Skin of body (tissue), 2 donors: ENCODE data around the gene RRBP1. TPM values are rescaled to one million over a fixed set of nuclear protein-coding genes. Genes with fewer than 3 reads are reported as not detected.
A peak's percentile ranks its signal among the peaks of the same experiment; 100 is the strongest.

ENCODE experiments used
- DNase-seq: peaks from one replicate; lab custom pipeline; 2025; lab: John Stamatoyannopoulos, UW
- total RNA-seq: library from RNA; depleted of rRNA; stranded (reverse); fragments of >200 nt; gene quantifications from one replicate; pipeline ENCODE4 v1.2.3, GENCODE V29; 2014

RRBP1 gene
- total RNA-seq, 1 donor from 2014 or later: 118 TPM

GRCh38 chr20:17576215-17576614 lies 105.8 kb downstream of the RRBP1 start:
- no peak for DNase-seq

GRCh38 chr20:17573463-17573862 lies 108.6 kb downstream of the RRBP1 start:
- DNase-seq: no peak

GRCh38 chr20:17572034-17572638 lies 109.9 kb downstream of the RRBP1 start:
- DNase-seq: no peak

- DNase-seq: no peak
These were observed 110.9 kb downstream of the RRBP1 start for GRCh38 chr20:17571153-17571527.

- DNase-seq: peak; percentile 65
These were observed 111.5 kb downstream of the RRBP1 start for GRCh38 chr20:17570347-17571152.

- peak; percentile 88 for DNase-seq
These were observed 112.3 kb downstream of the RRBP1 start, which contains the start of gene DSTN for GRCh38 chr20:17569616-17570346. DSTN (plus strand) TSS chr20:17570075; CDS start chr20:17570209, 134 bp downstream.

- peak; percentile 72 for DNase-seq
These were observed 113.0 kb downstream of the RRBP1 start for GRCh38 chr20:17568972-17569521.

DNA sequence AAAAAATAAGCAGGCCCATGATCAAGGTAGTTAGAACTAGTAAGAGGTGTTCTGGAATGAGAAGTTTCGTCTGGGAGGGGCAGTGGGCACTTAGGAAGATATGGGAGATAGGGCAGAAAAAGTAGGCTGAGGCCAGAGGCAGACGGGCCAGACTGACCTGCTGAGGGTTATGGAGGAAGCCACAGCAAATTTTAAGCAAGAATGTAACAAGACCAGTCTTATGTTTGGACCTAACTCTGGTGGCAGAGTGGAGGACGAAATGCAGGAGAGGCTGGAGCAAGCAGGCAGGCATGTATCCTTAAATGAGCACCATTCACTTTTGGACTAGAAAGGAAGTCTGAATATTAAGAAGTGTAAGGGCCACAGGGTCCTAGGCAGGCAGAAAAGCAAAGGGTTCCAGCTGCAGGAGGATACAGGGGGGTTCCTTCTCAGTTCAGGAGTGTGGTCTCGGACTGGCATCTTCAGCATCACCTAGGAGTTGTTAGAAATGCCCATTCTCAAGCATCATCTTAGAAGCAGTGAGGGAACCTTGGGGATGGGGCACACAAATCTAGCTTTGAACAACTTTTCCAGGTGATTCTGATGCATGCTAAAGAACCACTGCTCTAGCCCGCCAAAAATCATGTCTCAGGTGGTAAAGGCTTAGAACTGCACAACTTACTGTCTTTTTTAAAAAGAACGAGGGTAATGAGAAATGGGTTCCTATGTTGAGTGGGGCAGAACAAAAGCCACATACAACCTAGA lies 113.8 kb downstream of the RRBP1 start:
- DNase-seq: no peak

GRCh38 chr20:17566345-17566744 lies 115.7 kb downstream of the RRBP1 start:
- no peak for DNase-seq

GRCh38 chr20:17565169-17565845 lies 116.7 kb downstream of the RRBP1 start:
- DNase-seq: no peak

Other genes with a start within 250 kb of the RRBP1 start
- 1.3 TPM for gene BFSP1, start 150.9 kb downstream of the RRBP1 start, total RNA-seq
- 140 TPM for gene DSTN, start 112.2 kb downstream of the RRBP1 start, total RNA-seq
- not detected for gene BANF2, start 17.7 kb upstream of the RRBP1 start, total RNA-seq